NCI-H2029 treated with DMSO at 0.1 percent for 48 hours (cell line): Measurements from ENCODE around the gene A4GALT.

Experiments
- DNase-seq: peaks from one replicate; lab custom pipeline; 2025; lab: John Stamatoyannopoulos, UW

Gene A4GALT

DNA sequence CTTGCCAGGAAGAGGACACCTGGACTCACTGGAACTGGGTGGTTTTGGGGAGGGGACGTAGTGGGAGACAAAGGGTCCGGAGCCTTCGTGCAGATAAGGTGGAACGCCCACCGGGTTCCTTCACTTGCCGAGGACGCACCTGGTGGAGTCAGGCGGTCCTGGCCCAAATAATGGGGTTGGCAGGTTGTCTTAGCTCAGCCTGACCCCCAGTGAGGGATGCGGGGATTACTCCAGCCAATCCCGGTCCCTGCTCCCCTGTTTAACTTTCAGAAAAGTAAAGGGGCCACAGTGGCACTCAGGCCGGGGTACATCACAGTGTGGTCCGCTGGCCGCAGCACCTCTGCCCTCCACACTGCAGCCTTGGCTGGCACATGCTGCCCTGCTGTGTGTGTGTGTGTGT is 18.0 kb downstream of the A4GALT start:
- no peak for DNase-seq

- no peak for DNase-seq
Observed at GRCh38 chr22:42701694-42702093, 19.0 kb downstream of the A4GALT start.

GRCh38 chr22:42700901-42701300 is 19.8 kb downstream of the A4GALT start:
- DNase-seq, result no peak

DNA sequence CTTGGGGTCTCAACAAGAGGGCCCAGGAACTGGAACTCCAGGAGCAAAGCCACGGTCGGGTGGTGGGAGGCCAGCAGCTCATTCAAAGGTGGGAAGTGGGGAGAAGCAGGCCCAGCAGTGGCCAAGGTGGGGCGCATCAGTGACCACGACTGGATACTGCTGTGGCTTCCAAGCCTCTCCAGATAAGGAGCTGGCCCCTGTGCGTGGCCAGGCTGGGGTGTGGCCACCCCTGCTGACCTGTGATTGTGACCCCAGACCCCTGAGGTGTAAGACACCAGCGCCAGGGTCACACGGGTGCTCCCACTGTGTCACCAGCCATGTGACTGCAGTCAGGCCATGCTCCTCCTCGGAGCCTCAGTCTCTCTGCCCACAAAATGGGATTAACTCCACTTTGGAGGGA is 20.3 kb downstream of the A4GALT start:
- no peak for DNase-seq

DNA sequence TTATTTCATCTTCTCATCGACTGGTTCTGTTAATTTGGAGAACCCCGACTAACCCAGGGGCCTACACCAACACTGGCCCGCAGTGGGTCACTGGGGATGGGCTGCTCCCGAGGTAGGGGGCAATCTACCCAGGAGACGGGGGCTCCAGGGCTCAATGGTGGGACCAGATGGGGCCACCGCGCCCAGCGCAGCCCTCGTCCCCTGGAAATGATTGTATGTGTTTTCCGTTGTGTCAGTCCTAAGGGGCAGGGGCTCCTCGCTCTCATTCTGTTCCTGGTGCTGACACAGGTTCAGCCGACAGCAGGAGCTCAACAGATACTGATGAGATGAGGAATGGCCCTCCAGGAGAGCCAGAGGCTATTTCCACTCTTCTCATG is 20.7 kb downstream of the A4GALT start:
- no peak for DNase-seq

DNA sequence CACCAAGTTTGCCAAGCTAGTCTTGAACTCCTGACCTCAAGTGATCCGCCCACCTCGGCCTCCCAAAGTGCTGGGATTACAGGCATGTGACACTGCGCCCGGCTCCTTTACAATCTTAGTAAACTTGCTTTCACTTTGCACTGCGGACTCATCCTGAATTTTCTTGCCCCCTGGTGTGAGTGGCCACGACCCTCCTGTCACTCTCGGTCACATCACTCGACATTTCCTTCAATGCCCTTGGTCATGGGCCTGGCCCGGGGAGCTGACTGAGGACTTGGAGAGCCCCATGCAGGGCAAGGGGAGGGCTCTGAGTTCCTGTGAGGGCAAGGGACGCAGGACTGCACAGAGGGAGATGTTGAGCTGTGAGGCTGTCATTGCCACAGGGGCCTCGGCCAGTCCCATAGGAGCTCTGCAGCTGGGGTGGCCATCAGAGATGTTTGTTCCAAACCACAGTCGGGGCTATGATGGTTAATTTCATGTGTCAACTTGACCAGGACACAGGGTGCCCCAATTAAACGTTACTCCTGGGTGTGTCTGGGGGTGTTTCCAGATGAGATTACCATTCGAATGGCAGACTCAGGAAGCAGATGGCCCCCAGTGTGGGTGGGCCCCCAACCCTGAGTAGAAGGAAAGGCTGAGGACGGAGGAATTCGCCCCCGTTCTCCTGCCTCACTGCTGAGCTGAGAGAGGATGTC is 21.2 kb downstream of the A4GALT start:
- DNase-seq, result no peak

- DNase-seq, result no peak
Observed at GRCh38 chr22:42697542-42698013, 23.1 kb downstream of the A4GALT start.

DNA sequence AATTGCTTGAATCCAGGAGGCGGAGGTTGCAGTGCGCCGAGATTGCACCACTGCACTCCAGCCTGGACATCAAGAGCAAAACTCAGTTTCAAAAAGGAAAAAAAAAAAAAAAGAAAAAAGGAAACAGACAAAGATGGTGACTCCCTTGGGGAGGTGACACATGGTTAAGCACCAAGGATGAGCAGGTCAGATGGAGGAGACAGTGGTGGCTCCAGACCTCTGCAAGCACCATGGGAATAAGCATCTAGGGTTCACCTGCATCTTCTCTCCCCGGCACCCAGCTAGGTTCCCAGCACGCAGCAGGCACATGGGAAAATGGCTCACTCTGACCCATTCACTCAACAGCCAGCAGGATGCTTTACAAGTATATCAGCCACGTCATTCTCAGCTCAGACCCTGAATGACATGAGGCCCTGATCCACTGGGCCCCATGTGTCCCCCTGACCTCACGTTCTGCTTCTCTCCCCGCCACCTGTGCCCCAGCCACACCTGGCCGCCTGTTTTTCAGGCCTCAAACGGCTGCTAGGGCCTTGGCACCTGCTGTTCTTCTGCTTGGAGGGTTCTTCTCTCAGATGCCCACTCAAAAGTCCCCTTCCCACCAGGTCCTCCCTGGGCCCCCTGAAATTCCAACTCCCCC is 24.2 kb downstream of the A4GALT start:
- no peak for DNase-seq

- DNase-seq, result no peak
Observed at GRCh38 chr22:42695294-42695693, 25.4 kb downstream of the A4GALT start.

GRCh38 chr22:42693763-42694683 is 26.6 kb downstream of the A4GALT start:
- DNase-seq, result no peak

DNA sequence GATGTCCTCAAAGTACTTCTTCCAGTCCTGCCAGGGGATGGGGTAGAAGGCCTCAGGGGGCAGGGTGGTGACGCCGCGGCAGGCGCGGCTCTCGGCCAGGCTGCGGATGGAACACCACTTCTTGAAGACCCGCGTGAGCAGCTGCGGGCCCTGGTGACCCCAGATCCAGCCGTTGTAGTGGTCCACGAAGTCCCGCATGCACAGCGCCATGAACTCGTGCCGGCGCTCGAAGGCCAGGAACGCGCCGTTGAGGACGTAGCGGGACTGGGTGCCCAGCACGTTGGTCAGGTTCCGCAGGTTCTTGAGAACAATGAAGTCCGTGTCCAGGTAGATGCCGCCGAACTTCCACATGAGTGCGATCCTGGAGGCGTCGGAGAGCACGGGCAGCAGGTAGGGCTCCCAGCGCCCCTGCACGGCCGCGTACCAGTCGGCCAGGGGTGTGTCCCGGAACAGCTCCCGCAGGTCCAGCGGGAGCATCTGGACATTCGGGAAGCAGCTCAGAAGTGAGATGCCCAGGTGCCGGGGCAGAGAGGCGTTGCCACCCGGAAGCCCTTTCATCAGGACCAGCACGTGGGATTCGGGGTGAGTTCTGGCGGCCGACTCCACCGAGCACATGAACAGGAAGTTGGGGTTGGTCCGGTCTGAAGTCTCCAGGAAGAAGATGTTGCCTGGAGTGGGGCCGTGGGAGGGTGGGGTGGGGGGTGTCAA is 27.5 kb downstream of the A4GALT start:
- no peak for DNase-seq

DNA sequence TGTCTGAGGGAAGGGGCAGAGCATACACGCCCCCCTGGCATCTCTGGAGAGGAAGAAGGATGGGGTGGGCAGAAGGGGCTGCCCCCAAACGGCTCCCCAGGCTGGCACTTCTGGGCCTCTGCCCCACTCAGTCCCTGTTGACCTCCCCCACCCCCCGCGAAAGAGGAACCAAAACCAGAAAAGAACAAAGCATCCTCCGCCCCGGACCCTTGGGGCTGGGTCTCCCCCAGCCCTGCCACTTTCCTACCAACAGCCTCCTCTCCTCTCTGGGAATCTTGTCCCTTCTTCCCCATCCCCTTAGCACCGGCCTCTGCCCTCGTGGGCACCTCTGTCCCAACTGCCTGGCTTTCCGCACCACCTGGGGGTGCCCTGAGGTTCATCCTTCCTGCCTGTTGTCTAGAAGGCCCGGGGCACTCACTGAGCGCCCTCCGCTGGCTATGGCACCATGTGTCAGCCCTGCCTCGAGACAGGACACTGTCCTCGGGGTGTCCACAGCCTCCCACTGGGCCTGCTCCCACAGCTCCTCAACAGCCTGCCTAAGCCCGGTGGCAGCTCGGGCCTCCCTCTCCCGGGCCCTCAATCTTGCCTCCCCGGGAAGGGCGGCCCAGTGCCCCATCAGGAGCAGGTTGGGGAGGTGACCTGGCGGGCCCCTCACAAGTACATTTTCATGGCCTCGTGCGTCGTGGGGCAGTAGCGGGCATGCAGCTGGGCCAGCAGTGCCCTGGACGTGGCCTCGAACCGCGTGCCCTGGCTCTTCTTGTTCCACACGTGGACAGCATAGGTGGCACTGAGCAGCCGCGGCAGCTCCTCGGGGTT is 28.2 kb downstream of the A4GALT start:
- no peak for DNase-seq

- no peak for DNase-seq
Observed at GRCh38 chr22:42691440-42691839, 29.2 kb downstream of the A4GALT start.

GRCh38 chr22:42688241-42689211 is 32.1 kb downstream of the A4GALT start:
- peak; percentile 52 for DNase-seq

DNA sequence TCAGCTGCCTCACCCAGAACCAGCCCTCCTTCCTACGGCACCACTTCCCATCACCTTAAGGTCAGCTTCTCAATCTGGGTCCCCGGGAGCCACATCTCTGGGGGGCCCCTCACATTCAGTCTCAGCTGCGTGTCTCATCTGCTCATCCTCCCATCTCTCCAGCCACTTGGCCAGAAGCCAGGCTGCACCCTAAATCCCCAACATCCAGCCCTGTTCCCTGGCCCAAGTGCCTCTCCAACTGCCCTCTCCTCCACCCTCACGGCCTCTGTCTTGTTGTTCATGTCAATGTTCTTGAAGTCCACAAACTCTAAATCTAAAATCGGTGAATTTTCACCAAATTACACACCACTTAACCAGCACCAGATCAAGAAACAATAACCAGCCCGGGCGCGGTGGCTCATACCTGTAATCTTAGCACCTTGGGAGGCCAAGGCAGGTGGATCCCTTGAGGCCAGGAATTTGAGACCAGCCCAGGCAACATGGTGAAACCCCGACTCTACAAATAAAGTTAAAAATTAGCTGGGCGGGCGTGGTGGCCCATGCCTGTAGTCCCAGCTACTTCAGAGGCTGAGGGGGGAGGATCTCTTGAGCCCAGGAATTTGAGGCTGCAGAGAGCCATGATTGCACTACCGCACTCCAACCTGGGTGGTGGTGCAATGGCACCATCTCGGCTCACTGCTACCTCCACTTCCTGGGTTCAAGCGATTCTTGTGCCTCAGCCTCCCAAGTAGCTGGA is 33.7 kb downstream of the A4GALT start:
- no peak for DNase-seq

DNA sequence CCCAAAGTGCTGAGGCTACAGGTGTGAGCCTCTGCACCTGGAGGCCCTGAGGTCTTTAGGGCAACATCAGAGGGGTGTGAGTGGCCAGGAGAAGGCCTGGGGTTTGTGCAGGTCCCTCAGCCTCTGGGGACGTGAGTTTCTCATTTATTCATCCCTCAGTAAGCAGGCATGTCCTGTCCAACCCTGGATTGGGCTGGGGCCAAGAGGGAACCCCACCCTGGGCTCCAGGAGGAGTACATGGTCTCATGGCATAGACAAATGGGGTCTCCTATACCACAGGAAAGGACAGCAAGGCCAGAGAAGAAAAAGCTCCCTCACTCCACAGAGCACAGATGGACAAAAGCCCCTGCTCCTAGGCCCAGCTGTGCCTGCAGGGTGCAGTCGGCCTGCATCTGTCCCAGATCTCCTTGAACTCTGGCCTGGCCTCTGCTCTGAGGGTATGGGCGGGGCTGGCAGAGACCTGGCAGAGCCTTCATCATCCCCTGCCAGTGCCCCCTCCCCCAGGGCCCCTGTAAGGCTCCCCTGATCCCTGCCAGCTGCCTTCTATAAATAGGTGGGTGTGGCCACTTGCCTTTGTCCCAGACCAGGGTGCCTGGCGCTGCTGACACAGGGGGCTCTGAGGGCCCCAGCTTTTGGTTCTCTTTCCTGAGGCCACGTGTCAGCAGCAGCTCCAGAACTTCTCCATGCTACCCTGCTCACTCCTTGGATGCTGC is 34.6 kb downstream of the A4GALT start:
- no peak for DNase-seq

DNA sequence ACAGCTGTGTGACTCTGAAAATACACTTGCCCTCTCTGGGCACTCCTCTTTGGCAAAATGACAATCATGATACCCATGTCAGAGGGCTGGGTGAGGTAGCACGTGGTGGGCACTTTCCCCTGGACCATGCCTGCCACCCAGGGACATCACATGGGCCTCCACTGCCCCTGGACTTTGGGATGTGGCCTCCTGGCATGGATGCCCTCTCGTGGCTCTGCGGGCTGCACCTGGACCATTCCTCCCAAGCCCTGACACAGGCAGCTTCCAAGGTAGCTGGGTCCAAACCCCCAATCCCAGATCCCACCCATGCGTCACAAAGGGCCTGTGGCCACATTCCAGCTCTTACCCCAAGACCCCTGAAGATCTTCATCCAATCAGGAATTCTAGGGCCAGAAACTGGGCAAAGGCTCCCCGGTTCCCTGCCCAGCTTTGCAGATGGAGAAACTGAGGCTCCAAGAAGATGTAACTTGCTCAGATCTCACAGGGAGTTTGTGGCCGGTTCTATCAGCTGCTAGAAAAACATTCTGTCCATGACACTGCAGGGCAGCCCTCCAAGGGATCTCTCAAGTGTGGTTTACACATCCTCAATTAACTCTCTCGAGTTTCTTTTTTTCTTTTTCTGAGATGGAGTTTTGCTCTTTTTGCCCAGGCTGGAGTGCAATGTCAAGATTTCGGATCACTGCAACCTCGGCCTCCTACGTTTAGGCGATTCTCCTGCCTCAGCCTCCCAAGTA is 36.0 kb downstream of the A4GALT start:
- no peak for DNase-seq
